AG04450 (cell line): ENCODE results near the gene EHMT1. TPM values are rescaled to one million over a fixed set of nuclear protein-coding genes. Genes with fewer than 3 reads are reported as not detected.
"Not testable (repeated sequence)": the region's sequence is repeated elsewhere in the genome, so short reads cannot be mapped to it uniquely, and the experiment has no call there.

Experiments
- CTCF ChIA-PET: fragments of 300-600, 350-600 bp; formaldehyde crosslinking; extraction: SDS; loops from one replicate; lab custom pipeline; 2022; ENCODE audit warnings: antibody characterized with exemption, inconsistent platforms; lab: Charles Lee
- POLR2A ChIA-PET: fragments of 350-600 bp; formaldehyde crosslinking; extraction: SDS; loops from one replicate; lab custom pipeline; 2021; ENCODE audit warnings: antibody characterized with exemption, inconsistent platforms; lab: Yijun Ruan, JAX
- DNase-seq: peaks from one replicate; pipeline ENCODE4 v3.0.0-alpha.2; 2011; ENCODE audit warnings: low read depth, low spot score
- H3K27ac ChIP-seq: one replicate; pipeline ENCODE4 v1.5.1; 2012; ENCODE audit warnings: low read depth, low read length, control low read depth
- H3K27me3 ChIP-seq: one replicate; pipeline ENCODE4 v1.6.0; 2012; ENCODE audit warnings: low read length; ENCODE audit not compliant: control insufficient read depth, insufficient read depth
- H3K4me3 ChIP-seq: 2 replicates; pipeline ENCODE4 v1.5.1; 2011; ENCODE audit warnings: mild to moderate bottlenecking, low read depth, low read length, control low read depth
- H3K9me3 ChIP-seq: 2 replicates; pipeline ENCODE4 v1.5.1; 2012; ENCODE audit warnings: low read length; ENCODE audit not compliant: control insufficient read depth, insufficient read depth
- polyA plus RNA-seq: library from polyadenylated mRNA; depleted of rRNA; stranded (reverse); fragments of >200 nt; gene quantifications from 2 replicates; pipeline ENCODE4 v1.2.3, GENCODE V29; 2011
- TF ChIP-seq, protein P1 (sequence below): IDR thresholded peaks from 2 replicates; pipeline ENCODE4 v1.5.1; 2011; ENCODE audit warnings: low read depth, low read length, control low read depth, inconsistent platforms

The EHMT1 gene
- polyA plus RNA-seq, 1 experiment: 26.1 TPM

DNA sequence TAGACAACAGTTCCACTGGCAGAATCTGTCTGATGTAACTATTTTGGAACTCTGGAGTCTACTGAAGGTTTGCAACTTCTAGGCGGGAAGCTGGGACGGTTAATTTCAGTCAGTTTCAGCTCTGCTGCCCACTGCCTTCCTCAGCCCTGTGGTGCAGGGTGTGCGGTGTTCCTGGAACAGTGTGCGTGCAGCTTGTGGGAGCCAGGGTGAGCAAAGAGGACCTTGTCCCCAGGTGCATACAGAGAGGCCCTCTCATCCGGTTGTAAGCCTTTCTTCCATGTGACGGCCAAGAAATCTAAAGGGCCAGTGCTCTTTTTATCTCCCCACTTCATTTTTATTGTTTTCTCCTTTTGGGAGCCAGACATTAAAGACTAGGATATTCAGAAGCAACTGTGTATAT lies 114.6 kb downstream of the EHMT1 start:
- ChIA-PET POLR2A (no interaction called here), CTCF (interaction anchor here (1.3 kb wide), 1 partner anchor 61 kb away, joined by 3 read pairs; no protein-coding TSS in a partner anchor)
- H3K4me3 ChIP-seq: no peak overlapping the region
- DNase-seq: no peak
- TF ChIP-seq, protein P1, sequence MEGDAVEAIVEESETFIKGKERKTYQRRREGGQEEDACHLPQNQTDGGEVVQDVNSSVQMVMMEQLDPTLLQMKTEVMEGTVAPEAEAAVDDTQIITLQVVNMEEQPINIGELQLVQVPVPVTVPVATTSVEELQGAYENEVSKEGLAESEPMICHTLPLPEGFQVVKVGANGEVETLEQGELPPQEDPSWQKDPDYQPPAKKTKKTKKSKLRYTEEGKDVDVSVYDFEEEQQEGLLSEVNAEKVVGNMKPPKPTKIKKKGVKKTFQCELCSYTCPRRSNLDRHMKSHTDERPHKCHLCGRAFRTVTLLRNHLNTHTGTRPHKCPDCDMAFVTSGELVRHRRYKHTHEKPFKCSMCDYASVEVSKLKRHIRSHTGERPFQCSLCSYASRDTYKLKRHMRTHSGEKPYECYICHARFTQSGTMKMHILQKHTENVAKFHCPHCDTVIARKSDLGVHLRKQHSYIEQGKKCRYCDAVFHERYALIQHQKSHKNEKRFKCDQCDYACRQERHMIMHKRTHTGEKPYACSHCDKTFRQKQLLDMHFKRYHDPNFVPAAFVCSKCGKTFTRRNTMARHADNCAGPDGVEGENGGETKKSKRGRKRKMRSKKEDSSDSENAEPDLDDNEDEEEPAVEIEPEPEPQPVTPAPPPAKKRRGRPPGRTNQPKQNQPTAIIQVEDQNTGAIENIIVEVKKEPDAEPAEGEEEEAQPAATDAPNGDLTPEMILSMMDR: no peak
- H3K27me3 ChIP-seq: no peaks in the 10 kb centered on the region
- H3K9me3 ChIP-seq: peaks cover 17% of the 10 kb centered on the region
- H3K27ac ChIP-seq: no peak overlapping the region

DNA sequence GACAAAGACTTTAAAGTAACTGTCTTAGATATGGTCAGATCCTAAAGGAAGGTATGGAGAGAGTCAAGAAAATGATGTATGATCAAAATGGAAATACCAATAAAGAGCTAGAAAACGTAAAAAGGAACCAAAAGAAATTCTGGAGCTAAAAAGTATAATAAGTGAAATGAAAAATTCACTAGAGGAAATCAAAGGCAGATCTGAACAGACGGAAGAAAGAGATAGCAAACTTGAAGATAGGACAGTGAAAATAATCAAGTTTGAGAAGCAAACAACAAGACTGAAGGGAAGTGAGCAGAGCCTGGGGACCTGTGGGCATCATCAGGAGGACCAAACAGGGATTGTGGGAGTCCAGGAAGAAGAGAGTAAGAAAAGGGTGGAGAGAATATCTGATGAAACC lies 115.4 kb downstream of the EHMT1 start:
- ChIA-PET CTCF (interaction anchor here (1.3 kb wide), 1 partner anchor 62 kb away, joined by 3 read pairs; no protein-coding TSS in a partner anchor), POLR2A (no interaction called here)
- no peak overlapping the region for H3K27ac ChIP-seq
- TF ChIP-seq, protein P1: no peak
- no peak for DNase-seq
- no peaks in the 10 kb centered on the region for H3K27me3 ChIP-seq
- peaks cover 17% of the 10 kb centered on the region for H3K9me3 ChIP-seq
- H3K4me3 ChIP-seq: no peak overlapping the region

DNA sequence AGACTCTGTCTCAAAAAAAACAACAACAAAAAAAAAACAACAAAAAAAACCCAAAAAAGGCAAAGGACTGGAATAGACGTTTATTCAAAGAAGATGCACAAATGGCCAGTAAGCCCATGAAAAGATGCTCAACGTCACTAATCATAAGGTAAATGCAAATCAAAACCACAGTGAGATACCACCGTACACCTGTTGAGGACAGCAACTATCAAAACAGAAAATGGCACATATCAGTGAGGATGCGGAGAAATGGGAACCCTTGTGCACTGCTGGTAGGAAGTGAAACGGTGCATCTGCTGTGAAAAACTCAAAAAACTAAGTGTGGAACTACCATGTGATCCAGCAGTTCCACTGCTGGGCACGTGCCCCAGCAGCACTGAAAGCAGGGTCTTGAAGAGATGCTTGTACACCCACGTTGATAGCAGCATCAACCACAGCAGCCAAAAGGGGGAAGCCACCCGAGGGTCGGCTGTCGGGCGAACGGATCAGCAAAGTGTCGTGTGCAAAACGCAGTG lies 119.4 kb downstream of the EHMT1 start:
- CTCF ChIA-PET, H3K4me3 ChIP-seq, POLR2A ChIA-PET, H3K27me3 ChIP-seq, DNase-seq, H3K9me3 ChIP-seq, H3K27ac ChIP-seq: not testable (repeated sequence)

DNA sequence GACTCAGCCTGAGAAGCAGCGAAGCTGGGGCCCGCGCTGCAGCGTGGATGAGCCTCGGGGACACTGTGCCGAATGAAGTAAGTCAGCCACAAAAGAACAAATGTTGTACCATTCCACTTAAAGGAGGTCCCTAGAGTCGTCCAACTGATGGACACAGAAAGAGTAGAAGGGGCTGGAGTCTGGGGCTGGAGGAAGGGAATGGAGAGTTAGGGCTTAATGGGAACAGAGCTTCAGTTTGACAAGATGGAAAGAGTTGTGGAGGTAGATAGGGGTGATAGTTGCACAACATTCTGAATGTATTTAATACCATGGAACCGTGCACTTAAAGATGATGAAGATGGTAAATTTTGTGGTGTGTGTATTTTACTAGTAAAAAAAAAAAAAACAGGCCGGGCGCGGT lies 119.9 kb downstream of the EHMT1 start:
- ChIA-PET POLR2A (interaction anchor here (1.7 kb wide), 1 partner anchor 38 kb away, joined by 4 read pairs; no protein-coding TSS in a partner anchor), CTCF (no interaction called here)
- DNase-seq: no peak
- Histone ChIP-seq H3K9me3 (peaks cover 2% of the 10 kb centered on the region; the same call in 1 of the 2 replicates), H3K4me3 (no peak overlapping the region), H3K27me3 (no peaks in the 10 kb centered on the region), H3K27ac (no peak overlapping the region)
- TF ChIP-seq, protein P1: no peak

DNA sequence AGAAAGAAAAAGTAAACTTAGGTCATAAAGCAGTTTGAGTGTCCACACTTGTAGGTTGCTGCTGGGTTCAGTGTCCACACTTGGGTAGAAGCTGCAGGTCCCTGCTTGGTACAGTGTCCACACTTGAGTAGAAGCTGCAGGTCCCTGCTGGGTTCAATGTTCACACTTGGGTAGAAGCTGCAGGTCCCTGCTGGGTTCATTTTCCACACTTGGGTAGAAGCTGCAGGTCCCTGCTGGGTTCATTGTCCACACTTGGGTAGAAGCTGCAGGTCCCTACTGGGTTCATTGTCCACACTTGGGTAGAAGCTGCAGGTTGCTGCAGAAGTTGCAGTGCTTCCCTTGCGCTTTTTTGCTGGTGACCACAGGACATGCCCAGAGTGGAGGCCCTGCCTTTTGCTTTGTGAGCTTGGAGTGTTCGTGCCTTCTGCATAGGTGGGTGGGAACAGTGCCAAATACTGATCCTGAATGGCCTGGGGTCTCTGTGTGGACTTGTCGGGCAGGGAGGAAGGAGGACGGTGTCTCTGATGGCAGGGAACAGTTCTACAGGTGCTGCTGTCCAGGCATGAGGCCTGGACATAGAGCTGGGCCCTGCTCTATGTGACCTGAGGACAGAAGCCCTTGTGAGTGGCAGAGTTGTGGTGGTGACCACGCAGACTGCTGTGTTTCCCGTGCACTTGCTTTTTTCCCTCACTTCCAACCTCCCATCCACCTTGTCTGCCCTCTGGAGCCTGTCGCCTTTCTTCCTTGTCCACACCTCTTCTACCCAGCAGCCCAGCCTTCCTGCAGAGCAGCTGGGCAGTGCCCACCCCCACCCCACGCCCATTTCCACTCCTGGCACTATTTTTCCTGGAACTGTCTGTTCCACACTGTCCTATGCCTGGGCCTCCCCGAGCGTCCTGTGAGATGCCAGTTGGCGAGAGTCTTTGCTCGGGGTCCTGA lies 120.8 kb downstream of the EHMT1 start:
- no peak for DNase-seq
- Histone ChIP-seq H3K27ac (peak overlapping the region; percentile 52), H3K27me3 (no peaks in the 10 kb centered on the region), H3K4me3 (no peak overlapping the region), H3K9me3 (no peaks in the 10 kb centered on the region)
- ChIA-PET CTCF (interaction anchor here (1.4 kb wide), 1 partner anchor 66 kb away, joined by 6 read pairs; no protein-coding TSS in a partner anchor), POLR2A (interaction anchor here (1.7 kb wide), 1 partner anchor 37 kb away, joined by 4 read pairs; no protein-coding TSS in a partner anchor)
- TF ChIP-seq, protein P1: no peak
